ENCODE data around the gene NUDT22.

Gene NUDT22

GRCh38 chr11:64222651-64223000 lies 3.4 kb upstream of the NUDT22 start:
- no peak overlapping the region for H3K27ac ChIP-seq (ENCODE audit: low read length)
- no peaks in the 10 kb centered on the region for H3K27me3 ChIP-seq (ENCODE audit: insufficient read depth, low read length)
- H3K4me1 ChIP-seq (ENCODE audit: insufficient read depth, low read length) = peaks cover 9% of the 10 kb centered on the region
- H3K4me3 ChIP-seq (ENCODE audit: low read length) = no peak overlapping the region
- H3K9ac ChIP-seq (ENCODE audit: low read depth, low read length) = no peak overlapping the region
- H3K36me3 ChIP-seq (ENCODE audit: insufficient read depth, low read depth, low read length) = peaks cover 5% of the 10 kb centered on the region
- H3K9me3 ChIP-seq (ENCODE audit: insufficient read depth, low read depth, low read length) = no peaks in the 10 kb centered on the region

- Histone ChIP-seq H3K27me3 (ENCODE audit: insufficient read depth, low read length) (no peaks in the 10 kb centered on the region), H3K27ac (ENCODE audit: low read length) (no peak overlapping the region), H3K4me1 (ENCODE audit: insufficient read depth, low read length) (peaks cover 9% of the 10 kb centered on the region), H3K9me3 (ENCODE audit: insufficient read depth, low read depth, low read length) (no peaks in the 10 kb centered on the region), H3K9ac (ENCODE audit: low read depth, low read length) (no peak overlapping the region), H3K4me3 (ENCODE audit: low read length) (no peak overlapping the region), H3K36me3 (ENCODE audit: insufficient read depth, low read depth, low read length) (peaks cover 5% of the 10 kb centered on the region)
Measured at GRCh38 chr11:64223001-64223651, 2.9 kb upstream of the NUDT22 start.

- Histone ChIP-seq H3K9me3 (ENCODE audit: insufficient read depth, low read depth, low read length) (no peaks in the 10 kb centered on the region), H3K4me3 (ENCODE audit: low read length) (no peak overlapping the region), H3K36me3 (ENCODE audit: insufficient read depth, low read depth, low read length) (peaks cover 5% of the 10 kb centered on the region), H3K9ac (ENCODE audit: low read depth, low read length) (no peak overlapping the region), H3K4me1 (ENCODE audit: insufficient read depth, low read length) (peaks cover 9% of the 10 kb centered on the region), H3K27me3 (ENCODE audit: insufficient read depth, low read length) (no peaks in the 10 kb centered on the region), H3K27ac (ENCODE audit: low read length) (no peak overlapping the region)
Measured at GRCh38 chr11:64224151-64224890, 1.8 kb upstream of the NUDT22 start.

GRCh38 chr11:64224891-64225607 lies 1.0 kb upstream of the NUDT22 start:
- H3K4me1 ChIP-seq (ENCODE audit: insufficient read depth, low read length) = peaks cover 13% of the 10 kb centered on the region
- peaks cover 5% of the 10 kb centered on the region for H3K36me3 ChIP-seq (ENCODE audit: insufficient read depth, low read depth, low read length)
- no peak overlapping the region for H3K27ac ChIP-seq (ENCODE audit: low read length)
- H3K9ac ChIP-seq (ENCODE audit: low read depth, low read length) = peak overlapping the region; percentile 86; the same call in 1 of the 2 replicates
- no peaks in the 10 kb centered on the region for H3K27me3 ChIP-seq (ENCODE audit: insufficient read depth, low read length)
- no peaks in the 10 kb centered on the region for H3K9me3 ChIP-seq (ENCODE audit: insufficient read depth, low read depth, low read length)
- peak overlapping the region; percentile 93 for H3K4me3 ChIP-seq (ENCODE audit: low read length)

GRCh38 chr11:64226507-64227051 lies 505 bp downstream of the NUDT22 start:
- peaks cover 2% of the 10 kb centered on the region; the same call in 1 of the 2 replicates for H3K27me3 ChIP-seq (ENCODE audit: insufficient read depth, low read length)
- peak overlapping the region; percentile 49 for H3K27ac ChIP-seq (ENCODE audit: low read length)

GRCh38 chr11:64227405-64227956 lies 1.4 kb downstream of the NUDT22 start:
- peaks cover 13% of the 10 kb centered on the region for H3K4me1 ChIP-seq (ENCODE audit: insufficient read depth, low read length)
- H3K27me3 ChIP-seq (ENCODE audit: insufficient read depth, low read length) = peaks cover 11% of the 10 kb centered on the region; the same call in 1 of the 2 replicates
- peak overlapping the region; percentile 37; the same call in 1 of the 2 replicates for H3K9ac ChIP-seq (ENCODE audit: low read depth, low read length)
- H3K27ac ChIP-seq (ENCODE audit: low read length) = no peak overlapping the region
- H3K4me3 ChIP-seq (ENCODE audit: low read length) = no peak overlapping the region
- H3K36me3 ChIP-seq (ENCODE audit: insufficient read depth, low read depth, low read length) = no peaks in the 10 kb centered on the region
- no peaks in the 10 kb centered on the region for H3K9me3 ChIP-seq (ENCODE audit: insufficient read depth, low read depth, low read length)

More at GRCh38 chr11:64226507-64227051, 505 bp downstream of the NUDT22 start:
- H3K9ac ChIP-seq (ENCODE audit: low read depth, low read length) = peak overlapping the region; percentile 88
- H3K9me3 ChIP-seq (ENCODE audit: insufficient read depth, low read depth, low read length) = no peaks in the 10 kb centered on the region
- peak overlapping the region; percentile 93 for H3K4me3 ChIP-seq (ENCODE audit: low read length)
- no peaks in the 10 kb centered on the region for H3K36me3 ChIP-seq (ENCODE audit: insufficient read depth, low read depth, low read length)
- peaks cover 13% of the 10 kb centered on the region for H3K4me1 ChIP-seq (ENCODE audit: insufficient read depth, low read length)

GRCh38 chr11:64229090-64229743 lies 3.1 kb downstream of the NUDT22 start:
- peak overlapping the region; percentile 62; the same call in 1 of the 2 replicates for H3K9ac ChIP-seq (ENCODE audit: low read depth, low read length)
- H3K4me1 ChIP-seq (ENCODE audit: insufficient read depth, low read length) = peaks cover 13% of the 10 kb centered on the region
- H3K27me3 ChIP-seq (ENCODE audit: insufficient read depth, low read length) = peaks cover 26% of the 10 kb centered on the region
- no peaks in the 10 kb centered on the region for H3K9me3 ChIP-seq (ENCODE audit: insufficient read depth, low read depth, low read length)
- no peak overlapping the region; the same call in 1 of the 2 replicates for H3K4me3 ChIP-seq (ENCODE audit: low read length)
- no peaks in the 10 kb centered on the region for H3K36me3 ChIP-seq (ENCODE audit: insufficient read depth, low read depth, low read length)
- H3K27ac ChIP-seq (ENCODE audit: low read length) = no peak overlapping the region

- Histone ChIP-seq H3K27ac (ENCODE audit: low read length) (no peak overlapping the region), H3K4me1 (ENCODE audit: insufficient read depth, low read length) (peaks cover 13% of the 10 kb centered on the region), H3K4me3 (ENCODE audit: low read length) (peak overlapping the region; percentile 90), H3K9me3 (ENCODE audit: insufficient read depth, low read depth, low read length) (no peaks in the 10 kb centered on the region), H3K36me3 (ENCODE audit: insufficient read depth, low read depth, low read length) (no peaks in the 10 kb centered on the region), H3K27me3 (ENCODE audit: insufficient read depth, low read length) (peaks cover 26% of the 10 kb centered on the region), H3K9ac (ENCODE audit: low read depth, low read length) (peak overlapping the region; percentile 62; the same call in 1 of the 2 replicates)
Measured at GRCh38 chr11:64229744-64230170, 3.7 kb downstream of the NUDT22 start.

- Histone ChIP-seq H3K4me1 (ENCODE audit: insufficient read depth, low read length) (peaks cover 13% of the 10 kb centered on the region), H3K4me3 (ENCODE audit: low read length) (peak within 1 kb of the TSS; percentile 90), H3K27ac (ENCODE audit: low read length) (no peak within 1 kb of the TSS), H3K27me3 (ENCODE audit: insufficient read depth, low read length) (peaks cover 31% of the 10 kb centered on the region), H3K36me3 (ENCODE audit: insufficient read depth, low read depth, low read length) (no peaks in the 10 kb centered on the region), H3K9me3 (ENCODE audit: insufficient read depth, low read depth, low read length) (no peaks in the 10 kb centered on the region), H3K9ac (ENCODE audit: low read depth, low read length) (peak within 1 kb of the TSS; percentile 75; the same call in 1 of the 2 replicates)
Measured at GRCh38 chr11:64230171-64230984, 4.3 kb downstream of the NUDT22 start, which contains the start of gene DNAJC4. DNAJC4 (plus strand) TSS chr11:64230548; CDS start chr11:64230855, 307 bp downstream.

GRCh38 chr11:64230985-64231365 lies 4.9 kb downstream of the NUDT22 start:
- H3K36me3 ChIP-seq (ENCODE audit: insufficient read depth, low read depth, low read length) = no peaks in the 10 kb centered on the region
- H3K9me3 ChIP-seq (ENCODE audit: insufficient read depth, low read depth, low read length) = no peaks in the 10 kb centered on the region
- H3K4me3 ChIP-seq (ENCODE audit: low read length) = peak overlapping the region; percentile 90
- peaks cover 32% of the 10 kb centered on the region for H3K27me3 ChIP-seq (ENCODE audit: insufficient read depth, low read length)
- peak overlapping the region; percentile 75; the same call in 1 of the 2 replicates for H3K9ac ChIP-seq (ENCODE audit: low read depth, low read length)
- no peak overlapping the region for H3K27ac ChIP-seq (ENCODE audit: low read length)
- H3K4me1 ChIP-seq (ENCODE audit: insufficient read depth, low read length) = peaks cover 13% of the 10 kb centered on the region
